GM18870 (cell line): Measurements from ENCODE around the gene NAA25.
"Not testable (repeated sequence)": the region's sequence is repeated elsewhere in the genome, so short reads cannot be mapped to it uniquely, and the experiment has no call there.

Experiments
- ATAC-seq: cut with Tn5 transposase; IDR thresholded peaks from one replicate; pipeline ENCODE4 v1.9.1; 2021; ENCODE audit warnings: moderate library complexity; ENCODE audit not compliant: unreplicated experiment

The NAA25 gene

DNA sequence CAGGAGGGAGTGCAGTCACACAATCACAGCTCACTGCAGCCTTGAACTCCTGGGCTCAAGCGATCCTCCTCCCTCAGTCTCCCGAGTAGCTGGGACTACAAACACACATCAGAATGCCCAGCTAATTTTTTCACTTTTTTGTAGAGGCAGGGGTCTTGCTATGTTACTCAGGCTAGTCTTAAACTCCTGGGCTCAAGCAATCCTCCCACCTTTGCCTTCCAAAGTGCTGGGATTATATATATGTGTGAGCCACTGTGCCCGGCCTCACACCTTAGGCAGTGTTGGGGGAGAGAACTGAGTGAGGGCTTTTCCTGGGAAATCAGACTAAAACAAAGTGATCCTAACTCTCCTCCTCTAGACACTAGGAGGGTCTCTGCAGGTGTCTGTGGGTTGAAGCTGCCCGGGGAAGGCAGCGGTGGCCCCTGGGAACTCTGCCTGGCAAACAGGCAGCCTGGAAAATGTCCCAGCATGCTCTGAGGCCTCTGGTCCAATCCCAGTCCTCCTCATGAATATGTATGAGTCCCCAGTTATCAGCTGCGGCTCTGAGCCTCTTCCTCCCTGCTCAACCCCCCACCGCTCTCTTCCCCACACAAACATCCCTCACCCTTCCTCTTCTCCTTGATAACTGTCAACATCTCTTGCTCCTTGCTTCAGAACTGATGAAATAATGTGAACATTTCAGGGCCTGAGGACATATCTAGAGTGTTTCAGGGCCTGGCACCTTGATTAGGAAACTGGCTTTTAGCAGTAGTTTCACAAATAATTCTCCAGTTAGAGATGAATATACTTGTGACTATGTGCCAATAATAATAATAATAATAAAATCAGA is 7.9 kb upstream of the NAA25 start:
- ATAC-seq, result no peak

DNA sequence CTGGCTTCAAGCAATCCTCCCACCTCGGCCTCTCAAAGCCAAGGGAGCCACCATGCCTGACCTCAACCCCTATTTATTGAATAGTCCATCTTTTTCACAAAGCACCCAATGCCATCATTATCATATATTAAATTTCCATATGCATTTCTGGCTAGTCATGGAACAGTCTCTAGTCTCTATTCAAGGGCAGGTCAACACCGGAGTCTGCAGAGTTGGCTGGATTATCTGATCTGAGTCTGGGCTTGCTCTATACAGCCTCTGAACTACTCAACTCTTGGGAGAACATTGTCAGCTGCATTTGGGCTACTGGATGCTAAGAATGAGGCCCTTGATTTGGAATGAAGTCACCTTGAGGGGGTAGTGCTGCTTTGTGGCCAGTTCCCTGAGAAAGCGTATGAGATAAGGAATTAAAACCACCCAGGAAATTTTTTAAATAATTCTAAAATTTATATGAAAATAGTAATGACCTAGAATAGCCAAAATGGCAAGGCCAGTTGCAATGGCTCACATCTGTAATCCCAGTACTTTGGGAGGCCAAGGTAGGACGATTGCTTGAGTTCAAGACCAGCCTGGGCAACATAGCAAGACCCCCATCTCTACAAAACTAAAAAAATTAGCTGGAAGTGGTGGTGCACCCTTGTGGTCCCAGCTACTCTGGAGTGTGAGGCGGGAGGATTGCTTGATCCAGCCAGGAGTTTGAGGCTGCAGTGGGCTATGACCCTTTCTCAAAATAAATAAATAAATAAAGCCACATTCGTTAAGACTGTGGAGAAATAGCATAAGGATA is 6.9 kb upstream of the NAA25 start:
- ATAC-seq, result no peak

DNA sequence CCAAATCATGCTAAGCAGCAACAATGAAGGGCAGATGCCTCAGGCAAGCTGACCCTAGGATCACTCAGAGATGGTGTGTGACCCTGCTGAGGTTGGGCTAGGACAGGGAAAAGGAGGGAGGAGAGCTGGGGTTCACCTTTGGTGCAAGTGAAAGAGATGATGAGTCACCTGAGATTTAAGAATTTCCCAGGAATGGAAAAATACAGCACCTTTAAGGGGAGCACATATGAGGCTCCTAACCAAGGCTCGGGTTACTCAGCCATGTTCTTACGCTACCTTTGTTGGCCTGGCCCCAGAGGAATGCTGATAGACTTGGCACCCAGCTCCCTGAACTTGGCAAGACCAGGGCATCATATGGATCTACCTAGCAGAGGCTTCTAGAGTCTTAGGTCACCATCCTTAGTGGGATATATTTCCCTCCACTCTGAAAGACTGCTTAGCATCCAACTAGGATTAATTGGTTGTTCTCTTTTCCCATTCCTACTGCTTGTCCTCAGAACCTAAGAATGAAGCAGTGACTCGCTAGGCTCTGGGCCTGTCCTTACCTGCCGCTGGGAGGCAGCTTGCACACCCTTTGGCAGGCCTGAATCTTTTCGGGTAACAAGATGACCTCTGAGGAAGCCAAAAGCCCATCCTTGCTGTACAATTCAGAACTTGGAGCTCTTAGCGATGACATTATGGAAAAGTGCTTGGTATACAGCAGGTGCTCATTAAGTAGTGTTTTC is 4.0 kb upstream of the NAA25 start:
- no peak for ATAC-seq

DNA sequence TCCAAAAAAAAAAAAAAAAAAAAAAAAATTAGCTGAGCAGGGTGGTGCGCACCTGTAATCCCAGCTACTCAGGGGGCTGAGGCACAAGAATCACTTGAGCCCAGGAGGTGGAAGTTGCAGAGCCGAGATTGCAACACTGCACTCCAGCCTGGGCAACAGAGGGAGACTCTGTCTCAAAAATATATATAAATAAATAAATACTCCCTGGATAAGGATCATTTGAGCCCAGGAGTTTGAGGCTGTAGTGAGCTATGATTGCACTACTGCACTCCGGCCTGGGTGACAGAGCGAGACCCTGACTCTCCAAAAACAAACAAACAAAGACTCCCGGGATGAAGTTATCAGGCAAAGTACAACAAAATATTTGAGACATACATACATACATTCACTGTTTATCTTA is 3.3 kb upstream of the NAA25 start:
- no peak for ATAC-seq

DNA sequence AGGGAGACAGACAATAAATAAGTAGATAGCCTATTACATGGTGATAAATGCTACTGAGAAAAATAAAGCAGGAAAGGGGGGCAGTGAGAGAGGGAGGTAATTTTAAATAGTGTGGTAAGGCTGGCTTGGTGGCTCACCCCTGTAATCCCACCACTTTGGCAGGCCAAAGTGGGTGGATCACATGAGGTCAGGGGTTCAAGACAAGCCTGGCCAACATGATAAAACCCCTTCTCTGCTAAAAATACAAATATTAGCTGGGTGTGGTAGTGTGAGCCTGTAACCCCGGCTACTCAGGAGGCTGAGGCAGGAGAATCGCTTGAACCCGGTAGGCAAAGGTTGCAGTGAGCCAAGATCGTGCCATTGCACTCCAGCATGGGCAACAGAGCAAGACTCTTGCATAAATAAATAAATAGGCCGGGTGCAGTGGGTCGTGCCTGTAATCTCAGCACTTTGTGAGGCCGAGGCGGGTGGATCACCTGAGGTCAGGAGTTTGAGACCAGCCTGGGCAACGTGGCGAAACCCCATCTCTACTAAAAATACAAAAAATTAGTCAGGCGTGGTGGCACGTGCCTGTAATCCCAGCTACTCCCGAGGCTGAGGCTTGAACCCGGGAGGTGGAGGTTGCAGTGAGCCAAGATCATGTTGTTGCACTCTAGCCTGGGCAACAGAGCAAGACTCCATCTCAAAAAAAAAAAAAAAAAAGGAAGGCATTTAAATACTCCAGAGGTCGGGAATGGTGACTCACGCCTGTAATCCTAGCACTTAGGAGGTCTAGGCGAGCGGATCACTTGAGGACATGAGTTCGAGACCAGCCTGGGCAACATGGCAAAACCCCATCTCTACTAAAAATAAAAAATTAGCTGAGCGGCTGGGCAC is 2.4 kb upstream of the NAA25 start:
- ATAC-seq, result not testable (repeated sequence)

DNA sequence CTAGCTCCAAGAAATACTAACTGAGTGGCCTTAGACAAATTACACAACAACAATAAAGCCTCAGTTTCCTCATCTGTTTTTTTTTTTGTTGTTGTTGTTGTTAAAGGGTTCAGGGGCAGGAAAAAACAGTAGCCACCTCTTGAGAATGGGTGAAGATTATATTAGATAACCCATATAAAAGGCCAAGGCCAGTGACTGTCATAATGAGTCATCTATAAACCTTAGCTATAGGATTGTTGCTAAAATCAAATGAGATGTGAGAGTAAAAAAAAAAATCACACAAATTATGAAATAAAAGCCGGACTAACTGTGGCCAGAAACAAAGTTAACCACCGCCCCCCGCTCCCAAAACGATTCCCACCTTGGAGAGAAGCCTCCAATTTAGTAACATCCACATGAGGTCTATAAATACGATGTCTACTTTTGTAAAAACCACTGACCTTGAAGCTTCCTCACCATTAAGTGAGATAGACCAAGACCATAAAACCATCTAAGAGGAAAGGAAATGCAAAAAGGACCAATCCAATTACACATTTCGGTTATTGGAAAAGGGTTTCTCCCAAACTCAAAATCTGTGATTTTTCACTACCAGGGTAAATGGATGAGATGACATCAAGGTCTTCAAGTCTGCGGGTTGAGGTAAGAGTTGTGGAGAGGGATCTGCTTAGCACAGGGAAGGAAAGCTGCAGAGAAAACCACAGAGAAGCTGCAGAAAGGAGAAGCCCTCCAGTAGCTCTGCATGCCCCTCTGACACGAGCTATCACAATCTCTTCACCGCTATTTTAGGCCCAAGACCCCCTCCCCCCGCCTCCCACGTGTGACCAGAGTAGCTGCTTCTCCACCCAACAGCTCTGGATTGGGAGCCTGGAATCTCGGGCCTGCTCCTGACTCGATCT is 1.0 kb downstream of the NAA25 start:
- ATAC-seq, result no peak

DNA sequence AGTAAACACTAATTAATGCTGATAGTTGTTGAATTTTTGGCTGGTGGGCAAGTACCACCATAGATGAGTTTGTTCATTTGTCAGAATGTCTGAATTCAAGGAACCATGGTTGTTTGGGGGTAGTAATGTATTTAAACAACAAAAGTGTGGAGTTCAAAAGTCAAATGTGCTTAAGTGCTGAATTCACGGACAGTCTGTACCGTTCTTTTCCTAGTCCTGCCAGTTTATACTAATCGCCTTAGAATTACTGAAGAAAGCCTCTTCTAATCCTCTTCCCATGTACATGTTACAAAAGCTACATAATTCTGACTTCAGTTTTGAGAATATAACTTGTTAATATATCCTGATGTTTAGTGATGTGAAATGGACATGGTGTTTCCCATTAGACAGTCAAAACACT is 2.7 kb downstream of the NAA25 start:
- ATAC-seq, result no peak

DNA sequence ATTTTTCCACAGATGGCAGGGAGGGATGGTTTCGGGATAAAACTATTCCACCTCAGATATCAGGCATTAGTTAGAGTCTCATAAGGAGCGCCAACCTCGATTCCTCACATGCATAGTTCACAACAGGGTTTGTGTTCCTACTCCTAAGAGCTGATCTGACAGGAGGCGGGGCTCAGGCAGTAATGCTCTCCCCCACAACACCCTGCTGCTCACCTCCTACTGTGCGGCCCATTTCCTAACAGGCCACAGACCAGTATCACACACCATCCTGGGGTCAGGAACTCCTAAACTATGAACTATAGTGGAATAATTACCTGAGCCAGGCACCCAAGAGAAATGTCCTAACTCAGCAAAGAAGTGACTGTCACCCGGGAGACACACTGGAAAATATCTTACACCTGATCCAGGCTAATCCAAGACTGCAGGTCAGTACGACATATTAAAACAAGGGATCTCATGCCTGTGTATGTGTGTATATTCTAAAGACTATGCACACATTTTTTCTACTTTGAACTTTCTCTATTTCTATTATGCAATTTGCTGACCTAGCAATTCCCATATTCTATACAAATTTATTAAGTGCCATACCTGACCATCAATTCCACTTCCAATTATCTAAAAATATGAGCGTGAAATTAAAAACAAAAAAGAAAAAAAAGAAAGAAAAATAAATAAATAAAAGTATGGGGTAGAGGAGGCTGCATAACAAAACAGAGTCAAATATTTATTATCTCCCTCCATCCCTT is 4.7 kb downstream of the NAA25 start:
- no peak for ATAC-seq

DNA sequence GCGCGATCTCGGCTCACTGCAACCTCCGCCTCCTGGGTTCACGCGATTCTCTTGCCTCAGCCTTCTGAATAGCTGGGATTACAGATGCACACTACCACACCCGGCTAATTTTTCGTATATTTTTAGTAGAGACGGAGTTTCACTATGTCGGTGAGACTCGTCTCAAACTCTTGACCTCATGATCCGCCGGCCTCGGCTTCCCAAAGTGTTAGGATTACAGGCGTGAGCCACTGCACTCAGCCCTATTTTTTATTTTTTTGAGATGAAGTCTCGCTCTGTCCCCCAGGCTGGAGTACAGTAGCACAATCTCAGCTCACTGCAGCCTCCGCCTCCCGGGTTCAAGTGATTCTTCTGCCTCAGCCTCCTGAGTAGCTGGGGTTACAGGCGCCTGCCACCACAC is 5.8 kb downstream of the NAA25 start:
- ATAC-seq, result not testable (repeated sequence)

DNA sequence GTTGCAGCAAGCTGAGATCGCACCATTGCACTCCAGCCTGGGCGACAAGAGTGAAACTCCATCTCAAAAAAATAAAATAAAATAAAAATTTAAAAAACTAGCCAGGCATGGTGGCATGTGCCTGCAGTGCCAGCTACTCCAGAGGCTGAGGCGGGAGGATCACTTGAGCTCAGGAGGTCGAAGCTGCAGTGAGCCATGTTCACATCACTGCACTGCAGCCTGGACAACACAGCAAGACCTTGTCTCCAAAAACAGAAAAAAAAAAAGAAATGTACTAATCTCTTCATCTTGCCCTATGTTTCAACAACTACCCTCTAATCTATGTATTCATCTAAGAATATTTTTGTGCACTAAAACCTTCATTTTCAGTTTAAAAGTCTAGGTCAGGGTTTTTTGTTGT is 6.5 kb downstream of the NAA25 start:
- no peak for ATAC-seq

DNA sequence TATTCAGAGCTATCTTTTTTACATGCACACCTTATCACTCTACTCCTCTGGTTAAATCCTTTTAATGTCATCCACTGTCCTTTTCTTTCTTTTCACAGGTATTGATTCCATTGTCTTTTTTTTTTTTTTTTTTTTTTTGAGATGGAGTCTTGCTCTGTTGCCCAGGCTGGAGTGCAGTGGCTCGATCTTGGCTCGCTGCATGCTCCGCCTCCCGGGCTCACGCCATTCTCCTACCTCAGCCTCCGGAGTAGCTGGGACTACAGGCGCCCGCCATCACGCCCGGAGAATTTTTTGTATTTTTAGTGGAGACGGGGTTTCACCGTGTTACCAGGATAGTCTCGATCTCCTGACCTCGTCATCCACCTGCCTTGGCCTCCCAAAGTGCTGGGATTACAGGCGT is 8.1 kb downstream of the NAA25 start:
- not testable (repeated sequence) for ATAC-seq

DNA sequence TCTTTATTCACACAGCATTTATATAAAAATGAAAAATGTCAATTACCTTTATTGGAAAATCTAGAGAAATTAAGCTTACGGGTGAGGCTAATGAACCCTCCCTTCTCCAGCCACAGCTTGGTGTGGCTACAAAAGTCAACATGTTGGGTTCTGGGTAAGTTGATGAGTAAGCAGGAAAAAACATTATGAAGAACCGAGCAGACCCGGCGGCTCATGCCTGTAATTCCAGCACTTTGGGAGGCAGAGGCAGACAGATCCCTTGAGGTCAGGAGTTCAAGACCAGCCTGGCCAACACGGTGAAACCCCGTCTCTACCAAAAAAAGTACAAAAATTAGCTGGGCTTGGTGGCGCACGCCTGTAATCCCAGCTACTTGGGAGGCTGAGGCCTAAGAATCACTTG is 10.9 kb downstream of the NAA25 start:
- no peak for ATAC-seq

DNA sequence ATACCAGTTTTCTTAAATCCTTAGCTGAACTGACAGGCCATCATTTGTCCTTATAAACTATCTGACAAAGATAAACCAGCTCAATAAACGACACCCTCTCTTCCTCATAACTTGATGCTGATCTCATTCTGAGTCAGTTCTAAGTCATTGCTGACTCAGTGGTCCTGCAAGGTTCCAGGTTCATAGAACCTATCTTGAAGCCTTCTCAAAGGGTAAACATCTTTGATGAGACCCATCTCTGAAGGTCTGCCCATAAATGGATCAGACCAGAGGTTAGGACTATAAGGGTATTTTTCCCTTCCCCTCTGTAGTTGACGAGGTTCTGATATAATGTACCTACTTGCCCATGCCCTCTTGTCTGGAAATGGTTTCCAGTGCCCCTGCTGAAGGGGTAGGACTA is 11.9 kb downstream of the NAA25 start:
- ATAC-seq, result no peak

DNA sequence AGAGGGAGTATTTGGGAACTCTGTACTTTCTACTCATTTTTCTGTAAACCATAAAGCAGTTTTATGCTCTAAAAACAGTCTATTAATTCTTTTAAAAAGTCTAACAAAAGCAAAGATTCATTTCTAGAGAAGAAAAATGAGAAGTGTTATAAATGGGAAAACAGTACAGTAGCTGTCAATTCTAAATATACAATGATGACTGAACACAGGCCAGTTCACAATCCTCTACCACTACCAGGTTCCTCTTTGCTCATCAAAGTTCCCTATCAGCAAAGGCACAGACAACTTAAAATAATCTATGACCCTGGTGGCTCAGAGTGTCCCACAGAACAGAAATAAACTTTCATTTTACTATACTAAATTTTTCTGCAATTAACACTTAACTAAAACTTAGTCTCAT is 12.5 kb downstream of the NAA25 start:
- ATAC-seq, result no peak

DNA sequence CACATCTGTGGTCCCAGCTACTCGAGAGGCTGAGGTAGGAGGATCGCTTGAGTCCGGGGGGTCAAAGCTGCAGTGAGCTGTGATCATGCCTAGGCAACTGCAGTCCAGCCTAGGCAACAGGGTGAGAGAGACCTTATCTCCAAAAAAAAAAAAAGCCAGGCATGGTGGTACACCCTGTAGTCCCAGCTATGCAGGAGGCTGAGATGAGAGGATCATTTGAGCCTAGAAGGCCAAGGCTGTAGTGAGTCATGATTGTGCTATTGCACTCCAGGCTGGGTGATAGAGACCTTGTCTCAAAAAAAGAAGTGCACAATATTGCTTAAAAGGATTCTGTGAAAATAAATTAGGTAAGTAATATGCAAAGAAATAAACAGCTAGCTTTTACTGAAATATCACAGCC is 17.0 kb downstream of the NAA25 start:
- no peak for ATAC-seq

DNA sequence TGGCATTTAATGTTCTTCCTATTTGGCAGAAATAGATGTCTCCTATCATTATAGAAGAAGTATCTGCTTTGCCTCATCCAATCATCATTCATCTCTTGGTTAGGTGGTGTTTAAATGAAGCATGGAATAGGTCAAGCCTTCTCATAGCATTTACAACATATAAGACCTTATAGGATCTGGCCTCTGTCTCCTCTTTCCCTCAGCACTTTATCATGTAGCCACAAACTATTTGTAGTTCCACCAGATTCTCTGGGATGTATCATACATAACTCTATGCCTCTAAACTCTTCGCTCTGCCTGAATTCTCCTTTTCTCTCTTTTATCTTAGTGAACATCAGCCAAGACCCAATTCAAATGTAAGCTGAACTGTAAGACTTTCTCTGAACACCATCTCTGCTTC is 20.7 kb downstream of the NAA25 start:
- no peak for ATAC-seq

DNA sequence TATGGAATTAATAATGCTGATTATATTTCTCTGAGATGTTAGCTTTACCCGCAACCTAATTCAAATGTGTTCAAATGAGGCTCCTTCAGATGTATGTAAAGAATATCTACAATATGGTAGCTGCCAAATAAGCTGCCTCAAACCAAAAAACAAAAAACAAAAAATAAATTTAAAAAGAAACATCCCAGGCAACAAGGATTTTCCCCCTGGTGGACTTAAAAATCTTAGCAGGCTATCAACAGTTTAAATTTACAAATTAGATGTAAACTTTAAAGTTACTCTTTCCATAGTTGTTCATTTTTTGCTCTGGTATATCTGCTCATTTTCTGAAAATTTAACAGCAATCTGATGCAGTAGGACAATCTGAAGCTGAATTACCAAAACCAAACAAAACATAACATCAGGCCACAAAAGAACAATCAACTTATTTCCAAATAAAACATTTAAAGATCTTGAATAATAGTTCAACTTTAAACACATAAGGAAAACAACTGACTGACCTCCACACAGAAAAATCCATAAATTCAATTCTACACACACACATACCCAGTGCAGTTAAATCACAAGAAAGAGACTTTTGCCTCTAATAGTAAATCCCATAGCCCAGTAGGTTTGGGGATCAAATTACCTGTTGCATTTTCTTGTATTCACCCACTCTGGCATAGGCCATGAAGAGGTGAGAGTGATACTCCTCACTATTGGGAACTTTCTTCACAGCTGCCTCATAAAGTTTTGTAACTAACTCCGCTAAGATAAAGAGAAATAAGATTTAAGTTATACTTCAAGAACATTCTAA is 21.3 kb downstream of the NAA25 start:
- no peak for ATAC-seq

DNA sequence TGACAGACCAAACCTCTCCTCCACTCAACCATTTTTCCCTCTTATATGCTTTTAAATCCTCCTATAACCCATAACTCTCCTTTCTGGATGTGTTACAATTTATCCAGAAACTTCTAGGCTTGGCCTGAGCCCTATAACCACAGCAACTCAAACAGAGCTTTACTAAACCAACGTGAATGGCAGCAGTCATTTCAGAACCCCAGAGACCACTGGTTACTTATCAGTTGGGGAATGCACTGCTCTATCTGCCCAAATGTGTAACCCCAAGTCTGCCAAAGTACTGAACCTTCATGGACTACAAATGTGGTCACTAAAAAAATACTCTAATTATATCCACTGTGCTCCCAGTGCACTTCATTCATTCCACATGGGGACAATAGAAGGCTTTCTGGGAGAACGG is 42.0 kb downstream of the NAA25 start:
- no peak for ATAC-seq
